ACC112 (cell line): ENCODE results near the gene RCE1.

ENCODE experiments used
- H2AFZ ChIP-seq: fragments of 200-600 bp; sonication (generic); one replicate; pipeline ENCODE4 v1.6.0; 2017; ENCODE audit warnings: antibody characterized with exemption, low read length; ENCODE audit not compliant: unreplicated experiment
- H3K27ac ChIP-seq: fragments of 200-600 bp; sonication (generic); 2 replicates; pipeline ENCODE4 v1.5.1; 2014; ENCODE audit warnings: low read depth, mild to moderate bottlenecking, antibody characterized with exemption, low read length, moderate library complexity
- H3K27me3 ChIP-seq: fragments of 200-600 bp; sonication (generic); 2 replicates; pipeline ENCODE4 v1.6.1; 2014; ENCODE audit warnings: mild to moderate bottlenecking, antibody characterized with exemption, low read length, moderate library complexity, mixed read lengths; ENCODE audit not compliant: insufficient read depth
- H3K36me3 ChIP-seq: fragments of 200-600 bp; sonication (generic); 2 replicates; pipeline ENCODE4 v1.6.1; 2016; ENCODE audit warnings: mild to moderate bottlenecking, antibody characterized with exemption, low read length, moderate library complexity, mixed read lengths; ENCODE audit not compliant: insufficient read depth
- H3K4me1 ChIP-seq: fragments of 200-600 bp; sonication (generic); one replicate; pipeline ENCODE4 v1.6.1; 2016; ENCODE audit warnings: low read length, mixed read lengths; ENCODE audit not compliant: insufficient read depth, unreplicated experiment, control insufficient read depth
- H3K4me3 ChIP-seq: fragments of 200-600 bp; sonication (generic); 2 replicates; pipeline ENCODE4 v1.5.1; 2014; ENCODE audit warnings: mild to moderate bottlenecking, low read depth, low read length
- H3K79me2 ChIP-seq: fragments of 200-600 bp; sonication (generic); one replicate; pipeline ENCODE4 v1.6.0; 2016; ENCODE audit warnings: low read length; ENCODE audit not compliant: control insufficient read depth, unreplicated experiment, insufficient read depth

Gene RCE1

DNA sequence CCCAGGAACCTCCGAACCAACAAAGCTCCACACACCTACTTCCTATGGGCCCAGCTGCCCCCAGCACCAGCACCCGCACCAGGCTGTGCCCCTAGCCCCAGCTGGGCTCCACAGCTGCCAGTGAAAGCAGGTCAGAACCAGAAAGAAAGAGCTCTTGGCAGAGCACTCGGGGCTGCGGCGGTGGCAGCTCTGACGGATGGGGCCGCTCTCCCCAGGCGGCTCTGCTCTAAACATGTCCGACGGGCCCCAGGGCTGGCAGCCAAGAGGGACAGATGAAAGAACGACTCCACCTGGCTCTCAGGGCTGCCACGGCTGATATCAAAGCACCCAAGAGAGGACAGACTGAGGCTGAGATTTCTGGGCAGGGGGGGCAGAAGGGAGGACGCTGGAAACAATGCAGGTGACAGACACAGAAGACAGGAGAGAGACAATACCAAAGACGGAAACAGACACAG lies 39.3 kb downstream of the RCE1 start:
- Histone ChIP-seq H2AFZ (no peak overlapping the region), H3K27me3 (no peaks in the 10 kb centered on the region), H3K27ac (peak overlapping the region; percentile 89; the same call in 1 of the 2 replicates), H3K4me1 (peaks cover 38% of the 10 kb centered on the region), H3K79me2 (no peaks in the 10 kb centered on the region), H3K4me3 (no peak overlapping the region), H3K36me3 (no peaks in the 10 kb centered on the region)

DNA sequence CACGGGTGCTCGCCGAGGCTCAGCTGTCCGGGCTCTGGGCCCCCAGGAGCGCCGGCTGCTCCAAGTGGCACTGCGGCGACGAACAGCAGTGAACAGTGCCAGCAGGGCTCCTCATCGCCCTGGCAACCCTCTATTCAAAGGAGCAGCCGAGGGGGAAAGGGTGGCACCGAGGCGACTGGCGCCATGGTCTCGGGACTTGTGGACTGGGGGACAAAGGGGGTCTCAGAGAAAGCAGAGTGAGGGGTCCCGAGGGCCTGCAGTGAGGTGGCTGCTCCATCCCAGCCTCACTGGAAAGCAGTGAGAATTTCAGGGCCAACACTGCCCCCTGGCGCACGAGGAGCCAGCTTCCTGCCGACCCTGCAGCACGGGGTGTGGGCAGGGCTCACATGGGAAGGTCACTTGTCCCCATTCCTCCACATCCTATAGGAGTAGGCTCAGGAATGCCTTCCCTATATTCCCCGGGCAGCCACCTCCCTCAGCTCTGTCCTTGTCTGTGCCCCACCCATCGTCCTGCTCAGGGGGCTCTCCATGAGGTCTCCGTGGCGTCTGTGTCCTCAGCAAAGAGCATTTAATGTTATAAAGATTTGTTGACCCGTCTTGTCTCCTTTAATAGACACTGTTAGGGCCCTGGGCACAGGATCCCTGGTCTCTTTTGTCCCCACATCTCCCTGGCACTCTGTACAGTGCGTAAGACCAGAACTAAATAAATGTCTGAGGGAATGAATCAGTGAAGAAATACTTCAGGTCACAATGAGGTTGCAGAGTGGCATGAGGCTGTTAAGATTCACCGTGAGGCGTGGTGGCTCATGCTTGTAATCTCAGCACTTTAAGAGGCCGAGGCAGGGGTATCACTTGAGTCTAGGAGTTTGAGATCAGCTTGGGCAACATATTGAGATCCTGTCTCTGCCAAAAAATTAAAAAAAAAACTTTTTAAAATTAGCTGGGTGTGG lies 40.0 kb downstream of the RCE1 start:
- Histone ChIP-seq H3K79me2 (no peaks in the 10 kb centered on the region), H3K4me1 (peaks cover 43% of the 10 kb centered on the region), H3K27ac (peak overlapping the region; percentile 89), H3K4me3 (peak overlapping the region; percentile 14; the same call in 1 of the 2 replicates), H2AFZ (no peak overlapping the region), H3K36me3 (no peaks in the 10 kb centered on the region), H3K27me3 (no peaks in the 10 kb centered on the region)

DNA sequence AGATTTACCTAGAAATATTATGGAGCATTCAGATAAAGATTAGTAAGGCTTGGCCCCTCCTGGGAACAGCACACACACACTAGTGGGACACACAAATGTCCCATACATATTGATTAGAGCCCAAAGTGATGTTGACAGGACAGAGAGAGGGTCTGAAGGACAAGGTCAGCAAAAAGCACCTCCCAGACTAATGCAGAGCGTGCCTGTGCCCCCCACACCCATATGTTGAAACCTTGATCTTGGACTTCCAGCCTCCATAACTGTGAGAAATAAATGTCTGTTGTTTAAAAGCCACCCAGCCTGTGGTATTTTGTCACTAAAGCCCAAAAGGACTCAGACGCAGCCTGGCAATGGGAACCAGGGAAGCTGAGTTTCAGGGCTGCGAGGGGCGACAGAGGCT lies 41.2 kb downstream of the RCE1 start:
- no peaks in the 10 kb centered on the region for H3K79me2 ChIP-seq
- peaks cover 37% of the 10 kb centered on the region for H3K4me1 ChIP-seq
- peak overlapping the region; percentile 89; the same call in 1 of the 2 replicates for H3K27ac ChIP-seq
- no peaks in the 10 kb centered on the region for H3K36me3 ChIP-seq
- no peak overlapping the region for H3K4me3 ChIP-seq
- no peaks in the 10 kb centered on the region for H3K27me3 ChIP-seq
- no peak overlapping the region for H2AFZ ChIP-seq

DNA sequence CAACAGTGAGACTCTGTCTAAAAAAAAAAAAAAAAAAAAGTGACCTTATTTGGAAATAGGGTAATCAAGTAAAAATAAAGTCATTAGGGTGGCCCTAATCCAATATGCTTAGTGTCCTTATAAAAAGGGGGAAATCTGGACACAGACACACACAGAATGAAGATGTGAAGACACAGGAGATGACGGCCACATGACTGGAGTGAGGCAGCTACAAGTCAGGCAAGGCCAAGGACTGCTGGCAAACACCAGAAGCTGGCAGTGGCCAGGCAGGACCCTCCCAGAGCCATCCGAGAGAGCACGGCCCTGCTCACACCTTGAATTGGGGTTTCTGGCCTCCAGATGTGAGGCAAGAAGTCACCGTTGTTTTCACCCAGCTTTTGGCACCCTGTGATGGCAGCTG lies 42.2 kb downstream of the RCE1 start:
- H3K79me2 ChIP-seq = no peaks in the 10 kb centered on the region
- peak overlapping the region; percentile 82 for H3K27ac ChIP-seq
- no peak overlapping the region for H3K4me3 ChIP-seq
- peaks cover 43% of the 10 kb centered on the region for H3K4me1 ChIP-seq
- H3K27me3 ChIP-seq = no peaks in the 10 kb centered on the region
- no peak overlapping the region for H2AFZ ChIP-seq
- no peaks in the 10 kb centered on the region for H3K36me3 ChIP-seq

DNA sequence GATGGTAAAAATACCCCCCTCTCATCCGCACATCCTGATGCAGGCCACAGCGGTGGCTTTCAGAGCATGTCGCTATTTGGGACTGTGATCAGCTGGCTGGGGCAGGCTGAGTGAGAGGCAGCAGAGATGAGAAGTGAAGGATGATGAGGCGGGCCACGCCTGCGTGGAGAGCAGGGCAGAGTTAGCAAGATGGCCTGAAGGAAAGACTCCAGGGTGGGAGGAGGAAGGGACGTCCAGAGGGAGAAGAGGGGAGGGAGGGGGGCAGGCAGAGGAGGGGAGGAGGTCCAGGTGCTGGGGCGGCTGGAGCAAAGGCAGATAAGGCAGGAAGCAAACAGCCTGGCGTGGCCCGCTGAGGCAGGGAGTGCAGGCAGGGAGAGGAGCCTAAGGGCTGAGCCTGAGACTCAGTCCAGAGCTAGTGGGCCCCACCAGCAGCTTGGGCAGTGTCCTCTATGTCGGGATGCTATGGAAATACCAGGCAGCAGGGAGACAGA lies 42.8 kb downstream of the RCE1 start:
- no peaks in the 10 kb centered on the region for H3K79me2 ChIP-seq
- H3K4me1 ChIP-seq = peaks cover 43% of the 10 kb centered on the region
- no peaks in the 10 kb centered on the region for H3K36me3 ChIP-seq
- no peak overlapping the region for H2AFZ ChIP-seq
- no peak overlapping the region for H3K4me3 ChIP-seq
- peak overlapping the region; percentile 82 for H3K27ac ChIP-seq
- H3K27me3 ChIP-seq = no peaks in the 10 kb centered on the region

DNA sequence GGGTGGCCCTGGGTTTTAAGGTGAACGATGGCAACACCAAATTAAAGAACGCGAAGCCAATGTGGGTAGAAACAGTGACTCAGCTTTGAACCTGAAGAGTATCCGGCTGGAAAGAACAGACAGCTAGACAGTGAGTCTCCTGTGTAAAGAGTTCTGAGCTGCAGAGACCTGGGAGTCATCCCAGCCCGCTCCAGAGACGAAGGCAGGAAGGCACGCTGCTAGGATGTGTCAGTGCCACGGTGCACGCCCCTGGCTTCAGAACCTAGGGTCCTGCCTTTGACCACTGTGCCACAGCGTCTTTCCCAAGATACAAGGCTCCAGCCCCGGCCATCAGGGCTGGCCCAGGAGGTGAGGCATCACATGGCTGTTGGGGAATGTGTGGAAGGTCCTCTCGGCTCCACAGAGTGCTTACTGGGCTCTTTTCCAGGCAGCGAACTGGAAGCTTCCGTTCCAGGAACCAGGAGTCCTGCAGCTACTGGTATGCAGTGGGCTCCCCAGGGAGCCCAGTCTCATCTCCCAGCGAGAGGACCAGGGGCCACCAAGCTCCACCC lies 43.5 kb downstream of the RCE1 start:
- H3K4me1 ChIP-seq = peaks cover 45% of the 10 kb centered on the region
- no peaks in the 10 kb centered on the region for H3K27me3 ChIP-seq
- H3K79me2 ChIP-seq = no peaks in the 10 kb centered on the region
- H3K27ac ChIP-seq = peak overlapping the region; percentile 82
- peak overlapping the region; percentile 37 for H2AFZ ChIP-seq
- H3K4me3 ChIP-seq = peak overlapping the region; percentile 41
- H3K36me3 ChIP-seq = no peaks in the 10 kb centered on the region

DNA sequence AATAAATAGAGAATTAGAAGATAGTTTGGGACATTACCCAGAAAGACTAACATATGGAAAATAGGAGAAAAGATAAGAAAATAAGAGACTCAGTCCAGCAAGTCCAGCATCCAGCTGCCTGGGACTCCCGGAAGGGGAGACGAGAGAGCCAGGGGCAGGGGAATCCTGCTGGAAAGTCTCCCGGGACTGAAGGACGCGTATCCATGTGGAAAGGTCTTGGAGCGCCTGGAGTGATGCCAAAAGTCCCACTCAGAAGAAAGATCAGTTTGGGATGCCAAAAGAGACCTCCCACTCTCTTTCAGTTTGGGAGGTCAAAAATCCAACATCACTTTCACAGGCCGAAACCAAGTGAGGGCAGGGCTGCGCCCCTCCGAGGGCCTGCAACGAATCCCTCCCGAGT lies 44.3 kb downstream of the RCE1 start:
- Histone ChIP-seq H3K79me2 (no peaks in the 10 kb centered on the region), H3K27me3 (no peaks in the 10 kb centered on the region), H3K4me3 (no peak overlapping the region; the same call in 1 of the 2 replicates)

DNA sequence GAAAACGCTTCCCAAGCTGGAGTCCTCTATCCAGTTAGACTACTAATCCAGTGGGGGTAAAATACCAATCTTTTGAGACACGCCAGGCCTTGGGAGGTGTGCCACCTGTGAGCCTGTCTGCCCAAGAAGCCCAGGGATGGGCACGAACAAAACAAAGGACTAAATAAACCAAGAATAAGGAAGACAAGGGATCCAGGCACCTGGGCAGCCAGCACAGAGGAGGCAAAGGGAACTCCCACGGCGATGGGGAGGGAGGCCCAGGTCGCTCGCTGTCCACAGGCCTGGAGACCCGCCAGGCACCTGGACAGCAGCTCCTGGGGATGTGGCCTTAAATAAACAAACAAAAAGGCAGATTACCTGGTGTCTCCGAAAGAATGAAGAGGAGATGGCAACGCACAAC lies 45.0 kb downstream of the RCE1 start:
- H2AFZ ChIP-seq = no peak overlapping the region
- H3K27ac ChIP-seq = peak overlapping the region; percentile 82; the same call in 1 of the 2 replicates
- H3K36me3 ChIP-seq = no peaks in the 10 kb centered on the region
- H3K27me3 ChIP-seq = no peaks in the 10 kb centered on the region
- peaks cover 54% of the 10 kb centered on the region for H3K4me1 ChIP-seq
- no peak overlapping the region for H3K4me3 ChIP-seq
- no peaks in the 10 kb centered on the region for H3K79me2 ChIP-seq

More for the DNA sequence above, 44.3 kb downstream of the RCE1 start:
- H3K27ac ChIP-seq = peak overlapping the region; percentile 82
- H3K4me1 ChIP-seq = peaks cover 51% of the 10 kb centered on the region
- no peaks in the 10 kb centered on the region for H3K36me3 ChIP-seq
- no peak overlapping the region for H2AFZ ChIP-seq

DNA sequence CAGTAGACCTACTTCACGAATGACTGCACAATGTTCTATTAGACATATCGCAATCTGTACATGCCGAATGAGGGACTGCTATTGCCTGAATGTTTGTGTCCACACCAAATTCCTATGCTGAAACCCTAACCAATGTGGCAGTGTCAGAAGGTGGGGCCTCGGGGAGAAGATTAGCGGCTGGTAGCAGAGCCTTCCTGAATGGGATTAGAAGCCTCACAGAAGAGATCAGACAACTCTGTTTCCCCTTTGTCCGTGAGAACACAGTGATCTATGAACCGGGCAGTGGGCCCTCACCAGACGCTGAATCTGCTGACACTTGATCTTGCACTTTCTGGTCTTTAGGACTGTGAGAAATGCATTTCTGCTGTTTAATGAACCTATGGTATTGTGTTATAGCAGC lies 46.7 kb downstream of the RCE1 start:
- Histone ChIP-seq H3K27me3 (no peaks in the 10 kb centered on the region), H3K27ac (no peak overlapping the region), H3K4me3 (no peak overlapping the region), H3K36me3 (no peaks in the 10 kb centered on the region), H3K4me1 (peaks cover 49% of the 10 kb centered on the region), H3K79me2 (no peaks in the 10 kb centered on the region), H2AFZ (no peak overlapping the region)

DNA sequence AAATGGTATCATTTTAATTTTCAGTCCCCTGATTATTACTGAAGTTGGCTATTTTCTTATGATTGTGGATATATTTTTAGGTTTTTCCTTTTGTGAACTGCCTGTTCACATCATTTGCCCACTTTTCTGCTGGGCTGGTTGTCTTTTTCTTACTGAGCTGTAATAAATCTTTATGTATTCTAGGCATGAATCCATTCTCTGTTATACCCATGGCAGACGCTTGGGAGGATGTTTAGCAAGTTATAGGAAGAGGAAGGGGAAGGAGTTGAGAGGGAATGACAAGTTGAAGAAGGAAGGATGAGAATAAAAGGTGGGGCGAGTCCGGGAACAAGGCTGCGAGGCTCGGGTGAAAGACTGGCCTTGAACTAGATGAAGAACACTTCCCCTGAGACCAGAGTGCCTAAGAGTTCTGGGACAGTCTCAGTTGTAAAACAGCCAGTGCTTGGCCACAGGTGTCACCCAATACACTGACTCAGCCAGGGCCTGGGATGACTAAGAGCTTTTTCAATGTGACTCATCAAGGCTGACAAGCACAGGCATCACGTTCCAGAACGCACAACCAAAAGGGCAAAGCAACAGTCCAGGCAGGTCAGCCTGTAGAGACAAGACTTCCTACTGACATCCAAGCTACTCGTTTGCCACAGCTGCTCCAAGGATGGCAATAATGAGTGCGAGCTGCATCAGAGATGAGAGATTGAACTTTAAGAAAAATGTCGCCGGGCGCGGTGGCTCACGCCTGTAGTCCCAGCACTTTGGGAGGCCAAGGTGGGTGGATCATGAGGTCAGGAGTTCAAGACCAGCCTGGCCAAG lies 48.8 kb downstream of the RCE1 start:
- H2AFZ ChIP-seq = no peak overlapping the region
- H3K4me3 ChIP-seq = 0 out of 2 replicates have a peak overlapping the region, but pooled peaks have one; percentile 23
- no peaks in the 10 kb centered on the region for H3K36me3 ChIP-seq
- no peaks in the 10 kb centered on the region for H3K27me3 ChIP-seq
- H3K27ac ChIP-seq = peak overlapping the region; percentile 91
- peaks cover 33% of the 10 kb centered on the region for H3K4me1 ChIP-seq
- no peaks in the 10 kb centered on the region for H3K79me2 ChIP-seq
